K562 (cell line): ENCODE data around the gene FPGS. TPM values are rescaled to one million over a fixed set of nuclear protein-coding genes. Genes with fewer than 3 reads are reported as not detected.

Source experiments
- ARID2 ChIP-seq: fragments of 450-650 bp; IDR thresholded peaks from 2 replicates; pipeline ENCODE4 v1.6.1; 2017; ENCODE audit warnings: antibody characterized with exemption, mild to moderate bottlenecking
- CTCFL ChIP-seq: IDR thresholded peaks from 2 replicates; pipeline ENCODE4 v1.6.1; 2011; ENCODE audit warnings: borderline replicate concordance, low read depth, mild to moderate bottlenecking, moderate library complexity, low read length; ENCODE audit not compliant: insufficient read depth, poor library complexity, severe bottlenecking
- CXXC5 ChIP-seq: fragments of 250-450 bp; sonication (Bioruptor Pico); IDR thresholded peaks from 2 replicates; pipeline ENCODE4 v1.8.0; 2022; ENCODE audit warnings: inconsistent platforms, mild to moderate bottlenecking, moderate library complexity
- ETV5 ChIP-seq: sonication (generic); formaldehyde crosslinking; IDR thresholded peaks from 2 replicates; pipeline ENCODE4 v1.4.0; 2020; ENCODE audit warnings: low read depth, mild to moderate bottlenecking, missing genetic modification reagents
- HMGN3 ChIP-seq: IDR thresholded peaks from 2 replicates; pipeline ENCODE4 v1.6.1; 2011; ENCODE audit warnings: borderline replicate concordance, low read depth, mild to moderate bottlenecking, mixed read lengths, low read length; ENCODE audit not compliant: insufficient read length; ENCODE audit errors: extremely low read depth
- KLF13 ChIP-seq: fragments of 450-650 bp; IDR thresholded peaks from 2 replicates; pipeline ENCODE4 v1.6.1; 2016; ENCODE audit warnings: missing genetic modification characterization, low read depth, mild to moderate bottlenecking, missing compliant biosample characterization, moderate library complexity, borderline replicate concordance
- L3MBTL2 ChIP-seq: fragments of 450-650 bp; IDR thresholded peaks from 2 replicates; pipeline ENCODE4 v1.6.1; 2016; ENCODE audit warnings: mild to moderate bottlenecking, moderate library complexity
- MBD2 ChIP-seq: sonication (generic); IDR thresholded peaks from 2 replicates; pipeline ENCODE4 v1.6.1; 2016; ENCODE audit warnings: low read depth, borderline replicate concordance
- NKRF ChIP-seq: fragments of 450-650 bp; IDR thresholded peaks from 2 replicates; pipeline ENCODE4 v1.6.1; 2016; ENCODE audit warnings: borderline replicate concordance
- REST ChIP-seq, 2 experiments: fragments of 450-650 bp; formaldehyde crosslinking in 1 of 2; IDR thresholded peaks; 2 replicates each; pipeline versions ENCODE4 v1.4.0 to v1.6.1; 2014 to 2020; ENCODE audit warnings: mild to moderate bottlenecking in 2 of 2, borderline replicate concordance in 1 of 2, low read depth in 1 of 2
- SMARCE1 ChIP-seq: fragments of 450-650 bp; IDR thresholded peaks from 2 replicates; pipeline ENCODE4 v1.7.1; 2016; ENCODE audit warnings: mild to moderate bottlenecking
- SRF ChIP-seq, 2 experiments: fragments of 250-450, 450-650 bp in 1 of 2; sonication (Bioruptor Pico) in 1 of 2; sonication (generic) in 1 of 2; formaldehyde crosslinking; IDR thresholded peaks; 2 replicates each; pipeline versions ENCODE4 v1.5.0 to v1.5.1; 2020 to 2022; ENCODE audit warnings: mild to moderate bottlenecking in 1 of 2, missing genetic modification reagents in 1 of 2
- XRCC5 ChIP-seq: fragments of 200-400 bp; formaldehyde crosslinking; IDR thresholded peaks from 2 replicates; pipeline ENCODE4 v1.6.1; 2017; ENCODE audit warnings: low read depth, mild to moderate bottlenecking, low read length
- ZNF263 ChIP-seq: sonication (generic); formaldehyde crosslinking; IDR thresholded peaks from 2 replicates; pipeline ENCODE4 v1.8.0; 2022; ENCODE audit warnings: mild to moderate bottlenecking, missing genetic modification reagents, borderline replicate concordance
- polyA plus RNA-seq, 8 experiments: library from polyadenylated mRNA; depleted of rRNA in 4 of 8; stranded (reverse) in 5 of 8; unstranded in 3 of 8; fragments of >200 nt; fragmentation: Nextera tagmentation in 2 of 8; fragmentation: Illumina TruSeq in 1 of 8; extraction: Ambion mirVana in 2 of 8; extraction: Trizol in 1 of 8; gene quantifications; 2 replicates each; pipeline versions ENCODE4 v1.2.1 to v1.2.3, GENCODE V29; 2011 to 2014; ENCODE audit warnings: inconsistent platforms in 1 of 8, missing spikeins in 1 of 8
- total RNA-seq, 7 experiments: library from RNA; depleted of rRNA in 6 of 7; stranded (reverse); fragments of >200 nt in 6 of 7; fragmentation: Illumina TruSeq in 2 of 7; extraction: Trizol in 2 of 7; gene quantifications; 2 replicates each; pipeline versions ENCODE4 v1.2.1 to v1.2.3, GENCODE V29; 2011 to 2021; ENCODE audit warnings: low replicate concordance in 1 of 7

FPGS gene
- total and polyA plus RNA-seq, 9 of the 15 experiments (the other 6 are each of a cell fraction or from before 2014, with no cell fraction given): 0.84 to 86.4 (median 59.2) TPM

- TF ChIP-seq XRCC5 (no peak), MBD2 (no peak), CTCFL (peak; percentile 96), KLF13 (tag) (no peak), ARID2 (no peak), HMGN3 (peak; percentile 66), NKRF (no peak), L3MBTL2 (peak; percentile 56; the same call in 1 of the 2 replicates), CXXC5 (peak; percentile 72), SMARCE1 (peak; percentile 47; the same call in 1 of the 2 replicates), SRF (CRISPR knock-in tag; IDR thresholded peaks at IDR 0.05) (0 out of 4 replicates have a peak, but pooled peaks of 1 of the 2 experiments have one; percentile 26), ETV5 (no peak), ZNF263 (peak; percentile 66; the same call in 1 of the 2 replicates), REST (IDR thresholded peaks at IDR 0.05; ENCODE audit: borderline replicate concordance) (peak; percentile 45; the same call in 1 of the 2 replicates), REST (CRISPR knock-in tag; IDR thresholded peaks at IDR 0.05; ENCODE audit: low read depth) (no peak)
These were observed 22.8 kb downstream of the FPGS start (continued) for GRCh38 chr9:127825319-127826051.
